Left kidney (tissue), 2 donors: Measurements from ENCODE around the gene GLDN. TPM values are rescaled to one million over a fixed set of nuclear protein-coding genes. Genes with fewer than 3 reads are reported as not detected.
"Not testable (repeated sequence)": the region's sequence is repeated elsewhere in the genome, so short reads cannot be mapped to it uniquely, and the experiment has no call there.

Experiments
- DNase-seq: peaks from one replicate; pipeline ENCODE4 v3.0.0-alpha.2; 2013
- polyA plus RNA-seq: library from polyadenylated mRNA; unstranded; fragments of 120-200 nt; gene quantifications from one replicate; pipeline ENCODE4 v1.2.1, GENCODE V29; 2013; ENCODE audit not compliant: insufficient read length

GLDN gene
- polyA plus RNA-seq, 1 donor, result 0.28 TPM

GRCh38 chr15:51444807-51445206, 103.4 kb downstream of the GLDN start:
- no peak for DNase-seq

GRCh38 chr15:51446029-51446744, 104.7 kb downstream of the GLDN start:
- DNase-seq, result not testable (repeated sequence)

- DNase-seq, result no peak
Measured at GRCh38 chr15:51447855-51448621, 106.6 kb downstream of the GLDN start.

- no peak for DNase-seq
Measured at GRCh38 chr15:51448622-51449399, 107.4 kb downstream of the GLDN start.

GRCh38 chr15:51450001-51450400, 108.5 kb downstream of the GLDN start:
- no peak for DNase-seq

Other genes with a start within 250 kb of the GLDN start
- gene TNFAIP8L3, start 246.7 kb upstream of the GLDN start, polyA plus RNA-seq, result 2.2 TPM
- gene CYP19A1, start 3.1 kb upstream of the GLDN start, polyA plus RNA-seq, result not detected